Measurements from ENCODE around the gene TRIM52.
"Not testable (repeated sequence)": the region's sequence is repeated elsewhere in the genome, so short reads cannot be mapped to it uniquely, and the experiment has no call there.

The TRIM52 gene

GRCh38 chr5:181214249-181214648 lies 46.7 kb downstream of the TRIM52 start:
- DNase-seq (ENCODE audit: low read depth): not testable (repeated sequence)

- DNase-seq (ENCODE audit: low read depth): no peak
These were observed 48.0 kb downstream of the TRIM52 start for GRCh38 chr5:181212934-181213333.

GRCh38 chr5:181212080-181212479 lies 48.9 kb downstream of the TRIM52 start:
- DNase-seq (ENCODE audit: low read depth): no peak

- DNase-seq (ENCODE audit: low read depth): no peak
These were observed 49.7 kb downstream of the TRIM52 start for GRCh38 chr5:181211208-181211607.

- not testable (repeated sequence) for DNase-seq (ENCODE audit: low read depth)
These were observed 50.2 kb downstream of the TRIM52 start for GRCh38 chr5:181210698-181211097.

- not testable (repeated sequence) for DNase-seq (ENCODE audit: low read depth)
These were observed 50.8 kb downstream of the TRIM52 start for GRCh38 chr5:181210148-181210547.

GRCh38 chr5:181209006-181209405 lies 51.9 kb downstream of the TRIM52 start:
- DNase-seq (ENCODE audit: low read depth): not testable (repeated sequence)

GRCh38 chr5:181207960-181208253 lies 53.0 kb downstream of the TRIM52 start:
- DNase-seq (ENCODE audit: low read depth): no peak

GRCh38 chr5:181207214-181207959 lies 53.6 kb downstream of the TRIM52 start:
- DNase-seq (ENCODE audit: low read depth): peak; percentile 85

- DNase-seq (ENCODE audit: low read depth): no peak
These were observed 54.9 kb downstream of the TRIM52 start for GRCh38 chr5:181205761-181206649.

All from activated T-cell treated with anti-CD3 and anti-CD28 coated beads for 48 hours (primary cell).